DND-41 (cell line): ENCODE data around the gene BAD.

Experiments
- ATAC-seq: fragments of 200-7000 bp; cut with Tn5 transposase; 3 replicates; pipeline ENCODE4 v1.9.1; 2021; ENCODE audit warnings: low read depth; ENCODE audit not compliant: insufficient read depth
- DNase-seq: peaks from one replicate; pipeline ENCODE4 v3.0.0-alpha.2; 2020
- H2AFZ ChIP-seq: 2 replicates; pipeline ENCODE4 v1.6.0; 2012; ENCODE audit warnings: low read depth, low read length
- H3K27ac ChIP-seq: 2 replicates; pipeline ENCODE4 v1.5.1; 2012; ENCODE audit warnings: low read length, inconsistent platforms
- H3K27me3 ChIP-seq: fragments of 200-600 bp; sonication (generic); 2 replicates; pipeline ENCODE4 v1.6.0; 2012; ENCODE audit warnings: low read length, mild to moderate bottlenecking, inconsistent platforms; ENCODE audit not compliant: insufficient read depth, poor library complexity
- H3K36me3 ChIP-seq: 2 replicates; pipeline ENCODE4 v1.5.1; 2012; ENCODE audit warnings: low read length, inconsistent platforms; ENCODE audit not compliant: insufficient read depth
- H3K4me1 ChIP-seq: 2 replicates; pipeline ENCODE4 v1.5.1; 2012; ENCODE audit warnings: mild to moderate bottlenecking, low read length; ENCODE audit not compliant: insufficient read depth
- H3K4me2 ChIP-seq: 2 replicates; pipeline ENCODE4 v1.6.0; 2012; ENCODE audit warnings: mild to moderate bottlenecking, moderate library complexity, low read length, inconsistent platforms; ENCODE audit not compliant: insufficient read depth
- H3K4me3 ChIP-seq, 2 experiments: fragments of 200-600 bp in 1 of 2; shearing (Covaris generic) in 1 of 2; 2 replicates each; pipeline ENCODE4 v1.5.1; 2012 to 2016; ENCODE audit warnings: inconsistent platforms in 2 of 2, low read length in 2 of 2, mild to moderate bottlenecking in 2 of 2, low read depth in 1 of 2, moderate library complexity in 1 of 2
- H3K79me2 ChIP-seq: 2 replicates; pipeline ENCODE4 v1.6.0; 2012; ENCODE audit warnings: low read length, inconsistent platforms; ENCODE audit not compliant: insufficient read depth
- H3K9ac ChIP-seq: 2 replicates; pipeline ENCODE4 v1.6.0; 2012; ENCODE audit warnings: low read depth, mild to moderate bottlenecking, inconsistent platforms, low read length, moderate library complexity
- H3K9me3 ChIP-seq: 2 replicates; pipeline ENCODE4 v1.5.1; 2012; ENCODE audit warnings: low read length, moderate library complexity, mild to moderate bottlenecking, inconsistent platforms; ENCODE audit not compliant: insufficient read depth, severe bottlenecking
- H4K20me1 ChIP-seq: 2 replicates; pipeline ENCODE4 v1.6.0; 2012; ENCODE audit warnings: low read length; ENCODE audit not compliant: insufficient read depth
- CTCF ChIP-seq: IDR thresholded peaks from 2 replicates; pipeline ENCODE4 v1.5.1; 2012; ENCODE audit warnings: borderline replicate concordance, low read length, moderate library complexity, mild to moderate bottlenecking; ENCODE audit not compliant: poor library complexity, severe bottlenecking; ENCODE audit errors: extremely low read depth
- EZH2 ChIP-seq: IDR thresholded peaks from 3 replicates; pipeline ENCODE4 v1.6.1; 2012; ENCODE audit warnings: borderline replicate concordance, low read depth, mild to moderate bottlenecking, moderate library complexity, low read length, inconsistent platforms; ENCODE audit not compliant: severe bottlenecking

BAD gene

GRCh38 chr11:64284962-64285884 is 758 bp upstream of the BAD start, which contains the start of gene GPR137:
Gene GPR137 (plus strand): TSS chr11:64285848. CDS start chr11:64286525, 677 bp downstream.
- Histone ChIP-seq H3K9me3 (no peaks in the 10 kb centered on the region), H3K4me2 (peak within 1 kb of the TSS; percentile 83), H3K79me2 (peaks cover 30% of the 10 kb centered on the region), H3K27ac (peak within 1 kb of the TSS; percentile 64), H4K20me1 (no peaks in the 10 kb centered on the region), H3K4me3 (peak within 1 kb of the TSS; percentile 39 to 67; a peak in 3 of 4 replicates), H3K9ac (peak within 1 kb of the TSS; percentile 74), H2AFZ (peak within 1 kb of the TSS; percentile 80), H3K36me3 (peaks cover 20% of the 10 kb centered on the region), H3K4me1 (peaks cover 36% of the 10 kb centered on the region), H3K27me3 (no peaks in the 10 kb centered on the region)
- TF ChIP-seq CTCF (no peak), EZH2 (no peak)
- DNase-seq (peak; percentile 90), ATAC-seq (peak; percentile 58)

- no peak for TF ChIP-seq CTCF
- no peak for TF ChIP-seq EZH2
- Histone ChIP-seq H3K4me3 (0 out of 4 replicates have a peak overlapping the region, but pooled peaks of 1 of the 2 experiments have one; percentile 67), H3K4me1 (peaks cover 36% of the 10 kb centered on the region), H2AFZ (no peak overlapping the region), H3K9me3 (no peaks in the 10 kb centered on the region), H3K36me3 (peaks cover 29% of the 10 kb centered on the region), H3K79me2 (peaks cover 32% of the 10 kb centered on the region), H4K20me1 (no peaks in the 10 kb centered on the region), H3K27me3 (no peaks in the 10 kb centered on the region), H3K9ac (peak overlapping the region; percentile 74), H3K4me2 (peak overlapping the region; percentile 83), H3K27ac (no peak overlapping the region)
- no peak for DNase-seq
- ATAC-seq = no peak
Measured at GRCh38 chr11:64283092-64283491, 1.4 kb downstream of the BAD start.

- Histone ChIP-seq H3K4me2 (no peak overlapping the region), H3K9ac (no peak overlapping the region), H3K9me3 (no peaks in the 10 kb centered on the region), H3K79me2 (peaks cover 33% of the 10 kb centered on the region), H2AFZ (no peak overlapping the region), H4K20me1 (no peaks in the 10 kb centered on the region), H3K27me3 (no peaks in the 10 kb centered on the region), H3K4me1 (peaks cover 28% of the 10 kb centered on the region), H3K4me3 (no peak overlapping the region), H3K36me3 (peaks cover 29% of the 10 kb centered on the region), H3K27ac (no peak overlapping the region)
- ATAC-seq = no peak
- TF ChIP-seq CTCF (no peak), EZH2 (no peak)
- DNase-seq = no peak
Measured at GRCh38 chr11:64281957-64282770, 2.3 kb downstream of the BAD start.
